ENCODE data around the gene KRTAP17-1. TPM values are rescaled to one million over a fixed set of nuclear protein-coding genes. Genes with fewer than 3 reads are reported as not detected.

KRTAP17-1 gene
- total and polyA plus RNA-seq, 7 donors: not detected

DNA sequence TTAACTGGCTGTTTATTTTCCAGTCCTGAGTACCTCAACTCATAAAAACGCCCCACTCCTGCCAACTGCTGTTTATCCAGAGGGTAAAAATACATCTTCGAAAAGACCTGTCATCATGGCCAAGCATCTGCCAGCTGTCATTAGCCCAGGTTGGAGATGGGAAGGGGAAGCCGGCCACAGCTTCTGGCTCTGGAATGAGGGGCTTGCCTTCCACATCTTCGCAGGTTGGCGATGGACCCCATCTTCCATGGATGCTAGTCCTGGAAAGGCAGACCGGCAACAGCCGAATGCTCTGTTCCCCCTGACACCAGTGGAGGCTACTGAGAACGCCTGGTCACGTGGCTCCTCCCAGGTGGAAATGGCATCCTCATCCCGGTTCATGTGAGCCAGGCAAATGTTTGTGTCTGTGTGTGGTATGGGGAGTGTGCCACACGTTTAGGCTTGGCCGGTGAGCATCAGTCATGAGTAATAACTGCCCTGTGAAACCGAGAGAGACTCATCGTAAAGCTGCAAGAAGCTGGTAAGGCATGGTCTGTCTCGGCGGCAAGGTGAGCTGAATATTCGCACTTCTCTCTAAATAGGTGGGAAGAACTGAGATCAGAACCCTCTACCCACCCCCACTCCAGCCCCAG is 420 bp upstream of the KRTAP17-1 start:
- Histone ChIP-seq H3K27me3 (peaks cover 0 to 5% (median 0%) of the 10 kb centered on the region in 3 donors), H3K27ac (no peak overlapping the region), H3K36me3 (no peaks in the 10 kb centered on the region), H3K9me3 (no peaks in the 10 kb centered on the region), H3K4me1 (no peaks in the 10 kb centered on the region), H3K4me3 (no peak overlapping the region)
- TF ChIP-seq POLR2AphosphoS5 (IDR thresholded peaks at IDR 0.05) (no peak), POLR2A (IDR thresholded peaks at IDR 0.05) (no peak), EP300 (IDR thresholded peaks at IDR 0.05) (no peak)
- TF ChIP-seq, protein P1, sequence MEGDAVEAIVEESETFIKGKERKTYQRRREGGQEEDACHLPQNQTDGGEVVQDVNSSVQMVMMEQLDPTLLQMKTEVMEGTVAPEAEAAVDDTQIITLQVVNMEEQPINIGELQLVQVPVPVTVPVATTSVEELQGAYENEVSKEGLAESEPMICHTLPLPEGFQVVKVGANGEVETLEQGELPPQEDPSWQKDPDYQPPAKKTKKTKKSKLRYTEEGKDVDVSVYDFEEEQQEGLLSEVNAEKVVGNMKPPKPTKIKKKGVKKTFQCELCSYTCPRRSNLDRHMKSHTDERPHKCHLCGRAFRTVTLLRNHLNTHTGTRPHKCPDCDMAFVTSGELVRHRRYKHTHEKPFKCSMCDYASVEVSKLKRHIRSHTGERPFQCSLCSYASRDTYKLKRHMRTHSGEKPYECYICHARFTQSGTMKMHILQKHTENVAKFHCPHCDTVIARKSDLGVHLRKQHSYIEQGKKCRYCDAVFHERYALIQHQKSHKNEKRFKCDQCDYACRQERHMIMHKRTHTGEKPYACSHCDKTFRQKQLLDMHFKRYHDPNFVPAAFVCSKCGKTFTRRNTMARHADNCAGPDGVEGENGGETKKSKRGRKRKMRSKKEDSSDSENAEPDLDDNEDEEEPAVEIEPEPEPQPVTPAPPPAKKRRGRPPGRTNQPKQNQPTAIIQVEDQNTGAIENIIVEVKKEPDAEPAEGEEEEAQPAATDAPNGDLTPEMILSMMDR (IDR thresholded peaks at IDR 0.05): no peak
- DNase-seq: no peak
- 75 to 79% methylated on average over 17 of the region's 17 CpGs for WGBS, 2 donors
- intact Hi-C loops (cut with DNase I): no loop called here

DNA sequence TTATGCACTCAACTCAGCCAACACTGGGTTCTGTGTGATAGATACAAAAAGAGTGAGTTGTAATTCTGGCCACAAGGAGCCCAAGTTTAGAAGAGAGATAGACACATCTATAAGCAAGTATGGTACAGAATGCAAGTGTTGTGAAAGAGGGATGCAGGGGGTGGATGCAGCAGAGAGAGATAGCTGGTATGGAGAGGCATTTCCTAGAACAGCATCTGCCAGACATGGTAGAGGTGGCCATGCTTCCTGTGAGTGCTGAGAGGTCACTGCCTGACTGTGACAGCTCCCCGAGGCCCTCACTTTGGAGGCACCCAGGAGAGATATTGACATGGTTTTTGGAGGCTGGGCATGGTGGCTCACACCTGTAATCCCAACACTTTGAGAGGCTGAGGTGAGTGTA is 4.4 kb downstream of the KRTAP17-1 start:
- Histone ChIP-seq H3K4me3 (no peak overlapping the region), H3K27ac (no peak overlapping the region), H3K27me3 (peaks cover 0 to 5% (median 0%) of the 10 kb centered on the region in 3 donors), H3K36me3 (no peaks in the 10 kb centered on the region), H3K4me1 (no peaks in the 10 kb centered on the region), H3K9me3 (no peaks in the 10 kb centered on the region)
- intact Hi-C loops (cut with DNase I): no loop called here
- DNase-seq: no peak
- WGBS, 2 donors: 85 to 86% methylated on average over 1 of the region's 1 CpG
- TF ChIP-seq, protein P1 (IDR thresholded peaks at IDR 0.05): no peak
- TF ChIP-seq EP300 (IDR thresholded peaks at IDR 0.05): no peak
- TF ChIP-seq POLR2AphosphoS5 (IDR thresholded peaks at IDR 0.05): no peak
- TF ChIP-seq POLR2A (IDR thresholded peaks at IDR 0.05): no peak

DNA sequence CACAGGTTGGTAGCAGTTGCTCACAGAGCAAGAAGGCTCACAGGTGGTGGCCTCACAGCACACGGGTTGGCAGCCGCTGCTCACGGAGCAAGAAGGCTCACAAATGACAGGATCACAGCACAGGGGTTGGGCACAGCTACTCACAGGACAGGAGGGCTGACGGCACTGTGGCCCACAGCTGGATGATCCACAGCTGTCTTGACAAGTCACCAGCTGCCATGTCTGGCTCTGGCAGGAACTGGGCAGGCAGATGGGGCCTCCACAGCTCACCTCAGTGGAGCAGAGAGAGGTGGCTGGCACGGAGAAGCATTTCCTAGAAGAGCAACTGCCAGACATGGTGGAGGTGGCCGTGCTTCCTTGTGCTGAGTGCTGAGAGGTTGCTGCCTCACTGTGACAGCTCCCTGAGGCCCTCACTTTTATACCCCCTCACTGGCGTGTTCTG is 6.6 kb downstream of the KRTAP17-1 start, which contains the start of gene KRTAP16-1:
KRTAP16-1 (minus strand) TSS at position 392 of the 442 bp plus-strand sequence; CDS start at position 336, 56 bp downstream.
- intact Hi-C loops (cut with DNase I): no loop called here
- H3K36me3 ChIP-seq: no peaks in the 10 kb centered on the region
- H3K4me3 ChIP-seq: no peak within 1 kb of the TSS
- H3K4me1 ChIP-seq: no peaks in the 10 kb centered on the region
- DNase-seq: no peak
- no peak within 1 kb of the TSS for H3K27ac ChIP-seq
- 43 to 74% methylated on average over 7 of the region's 7 CpGs for WGBS, 2 donors
- H3K9me3 ChIP-seq: no peaks in the 10 kb centered on the region
- H3K27me3 ChIP-seq: no peaks in the 10 kb centered on the region
- TF ChIP-seq EP300 (IDR thresholded peaks at IDR 0.05) (no peak), POLR2AphosphoS5 (IDR thresholded peaks at IDR 0.05) (no peak), POLR2A (IDR thresholded peaks at IDR 0.05) (no peak)
- TF ChIP-seq, protein P1 (IDR thresholded peaks at IDR 0.05): no peak

DNA sequence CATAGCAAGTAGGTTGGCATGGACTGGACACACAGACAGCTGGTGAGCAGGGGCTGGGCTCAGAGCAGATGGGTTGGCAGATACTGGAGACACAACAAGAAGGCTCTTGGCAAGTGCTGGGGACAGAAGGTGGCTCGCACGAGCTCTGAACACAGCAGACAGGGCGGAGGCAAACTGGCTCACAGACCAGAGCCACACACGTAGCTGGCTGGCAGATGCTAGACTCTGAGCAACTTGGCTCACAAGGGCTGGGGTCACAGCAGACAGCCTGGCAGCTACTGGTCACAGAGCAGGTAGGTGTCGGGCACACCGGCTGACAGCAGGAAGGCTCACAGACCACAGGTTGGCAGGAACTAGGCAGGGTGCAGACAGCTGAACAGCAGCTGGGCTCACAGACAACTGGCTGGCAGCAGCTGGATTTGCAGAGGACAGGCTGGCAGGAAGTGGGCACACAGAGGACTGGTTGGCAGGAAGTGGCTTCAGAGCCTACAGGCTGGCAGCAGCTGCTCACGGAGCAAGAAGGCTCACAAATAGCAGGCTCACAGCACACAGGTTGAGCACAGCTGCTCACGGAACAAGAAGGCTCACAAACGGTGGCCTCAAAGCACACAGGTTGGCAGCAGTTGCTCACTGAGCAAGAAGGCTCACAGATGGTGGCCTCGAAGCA is 7.1 kb downstream of the KRTAP17-1 start:
- Histone ChIP-seq H3K27me3 (no peaks in the 10 kb centered on the region), H3K4me3 (no peak overlapping the region), H3K4me1 (no peaks in the 10 kb centered on the region), H3K9me3 (no peaks in the 10 kb centered on the region), H3K27ac (no peak overlapping the region), H3K36me3 (no peaks in the 10 kb centered on the region)
- DNase-seq: no peak
- TF ChIP-seq, protein P1 (IDR thresholded peaks at IDR 0.05): no peak
- TF ChIP-seq EP300 (IDR thresholded peaks at IDR 0.05) (no peak), POLR2A (IDR thresholded peaks at IDR 0.05) (no peak), POLR2AphosphoS5 (IDR thresholded peaks at IDR 0.05) (no peak)
- WGBS, 2 donors: 34 to 52% methylated on average over 10 of the region's 10 CpGs
- intact Hi-C loops (cut with DNase I): no loop called here
